GM18868 (cell line): Measurements from ENCODE around the gene SECTM1.

Experiments
- ATAC-seq: cut with Tn5 transposase; IDR thresholded peaks from one replicate; pipeline ENCODE4 v1.9.1; 2021; ENCODE audit warnings: mild to moderate bottlenecking, moderate library complexity; ENCODE audit not compliant: unreplicated experiment

The SECTM1 gene

GRCh38 chr17:82283208-82283749 is 50.3 kb downstream of the SECTM1 start:
- ATAC-seq = no peak

GRCh38 chr17:82282239-82283207 is 51.0 kb downstream of the SECTM1 start:
- ATAC-seq = no peak

GRCh38 chr17:82281502-82282238 is 51.9 kb downstream of the SECTM1 start:
- no peak for ATAC-seq

GRCh38 chr17:82281076-82281475 is 52.5 kb downstream of the SECTM1 start:
- no peak for ATAC-seq

GRCh38 chr17:82280537-82280936 is 53.0 kb downstream of the SECTM1 start:
- no peak for ATAC-seq

- ATAC-seq = no peak
Measured at GRCh38 chr17:82278786-82279391, 54.7 kb downstream of the SECTM1 start.

GRCh38 chr17:82278308-82278707 is 55.3 kb downstream of the SECTM1 start:
- no peak for ATAC-seq

GRCh38 chr17:82277851-82278250 is 55.7 kb downstream of the SECTM1 start:
- ATAC-seq = no peak

GRCh38 chr17:82276938-82277337 is 56.6 kb downstream of the SECTM1 start:
- ATAC-seq = no peak

GRCh38 chr17:82275326-82275725 is 58.2 kb downstream of the SECTM1 start:
- no peak for ATAC-seq

- no peak for ATAC-seq
Measured at GRCh38 chr17:82274134-82275020, 59.2 kb downstream of the SECTM1 start.

GRCh38 chr17:82273327-82274133 is 60.0 kb downstream of the SECTM1 start, which contains the start of gene CSNK1D:
Gene CSNK1D (minus strand): TSS chr17:82273700. CDS start chr17:82273381, 319 bp downstream.
- peak; percentile 75 for ATAC-seq

- no peak for ATAC-seq
Measured at GRCh38 chr17:82272495-82273326, 60.9 kb downstream of the SECTM1 start.

GRCh38 chr17:82271401-82271800 is 62.2 kb downstream of the SECTM1 start:
- ATAC-seq = no peak
